Measurements from ENCODE around the gene INS. TPM values are rescaled to one million over a fixed set of nuclear protein-coding genes. Genes with fewer than 3 reads are reported as not detected.

The INS gene
- total RNA-seq, 1 donor from 2014 or later, result not detected

DNA sequence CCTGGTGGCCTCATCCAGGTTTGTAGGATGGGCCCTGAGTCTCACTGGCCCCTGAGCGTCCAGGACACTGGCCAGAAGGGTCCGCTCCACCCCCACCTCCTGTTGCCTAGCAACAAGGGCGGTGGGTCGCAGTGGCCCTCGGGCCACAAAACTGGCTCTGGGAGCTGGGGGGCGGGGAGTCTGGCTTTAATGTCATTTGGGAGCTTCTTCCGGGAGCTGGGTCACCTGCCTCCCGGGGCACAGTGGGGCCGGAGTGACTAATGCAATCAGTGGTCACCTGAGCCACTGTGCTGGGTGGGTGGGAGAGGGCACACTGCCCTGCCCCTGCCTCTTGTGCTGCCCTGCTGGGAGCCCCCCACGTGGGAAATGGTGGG, 8.0 kb upstream of the INS start:
- Histone ChIP-seq H3K79me2 (ENCODE audit: insufficient read depth, low read length) (no peaks in the 10 kb centered on the region), H3K27me3 (ENCODE audit: insufficient read depth, low read length) (no peaks in the 10 kb centered on the region), H3K4me1 (ENCODE audit: insufficient read depth, low read length) (no peaks in the 10 kb centered on the region), H3K4me2 (ENCODE audit: low read length) (no peak overlapping the region), H3K36me3 (ENCODE audit: insufficient read depth, low read length) (no peaks in the 10 kb centered on the region), H3K9me3 (ENCODE audit: insufficient read depth, low read depth, low read length) (no peaks in the 10 kb centered on the region), H3K4me3 (ENCODE audit: insufficient read depth, low read depth, low read length) (no peak overlapping the region), H3K9ac (ENCODE audit: low read length) (no peak overlapping the region), H3K27ac (ENCODE audit: low read depth, low read length) (no peak overlapping the region), H2AFZ (ENCODE audit: low read depth, low read length) (no peak overlapping the region), H4K20me1 (ENCODE audit: insufficient read depth, low read length) (no peaks in the 10 kb centered on the region)
- Mint-ChIP-seq H3K4me3 (ENCODE audit: unreplicated experiment) (no peak overlapping the region), H3K36me3 (ENCODE audit: low read depth, unreplicated experiment) (no peaks in the 10 kb centered on the region), H3K4me1 (ENCODE audit: low read depth, unreplicated experiment) (no peaks in the 10 kb centered on the region), H3K27me3 (ENCODE audit: low read depth, unreplicated experiment) (peaks cover 19% of the 10 kb centered on the region), H3K27ac (ENCODE audit: unreplicated experiment) (no peak overlapping the region), H3K9me3 (ENCODE audit: unreplicated experiment) (no peaks in the 10 kb centered on the region)
- TF ChIP-seq, protein P1, sequence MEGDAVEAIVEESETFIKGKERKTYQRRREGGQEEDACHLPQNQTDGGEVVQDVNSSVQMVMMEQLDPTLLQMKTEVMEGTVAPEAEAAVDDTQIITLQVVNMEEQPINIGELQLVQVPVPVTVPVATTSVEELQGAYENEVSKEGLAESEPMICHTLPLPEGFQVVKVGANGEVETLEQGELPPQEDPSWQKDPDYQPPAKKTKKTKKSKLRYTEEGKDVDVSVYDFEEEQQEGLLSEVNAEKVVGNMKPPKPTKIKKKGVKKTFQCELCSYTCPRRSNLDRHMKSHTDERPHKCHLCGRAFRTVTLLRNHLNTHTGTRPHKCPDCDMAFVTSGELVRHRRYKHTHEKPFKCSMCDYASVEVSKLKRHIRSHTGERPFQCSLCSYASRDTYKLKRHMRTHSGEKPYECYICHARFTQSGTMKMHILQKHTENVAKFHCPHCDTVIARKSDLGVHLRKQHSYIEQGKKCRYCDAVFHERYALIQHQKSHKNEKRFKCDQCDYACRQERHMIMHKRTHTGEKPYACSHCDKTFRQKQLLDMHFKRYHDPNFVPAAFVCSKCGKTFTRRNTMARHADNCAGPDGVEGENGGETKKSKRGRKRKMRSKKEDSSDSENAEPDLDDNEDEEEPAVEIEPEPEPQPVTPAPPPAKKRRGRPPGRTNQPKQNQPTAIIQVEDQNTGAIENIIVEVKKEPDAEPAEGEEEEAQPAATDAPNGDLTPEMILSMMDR (IDR thresholded peaks at IDR 0.05; ENCODE audit: insufficient read depth, low read depth, low read length), result no peak
- no peak for TF ChIP-seq EZH2 (IDR thresholded peaks at IDR 0.05; ENCODE audit: insufficient read depth, low read length)
- FAIRE-seq (no peak), DNase-seq (ENCODE audit: low read depth) (no peak)

DNA sequence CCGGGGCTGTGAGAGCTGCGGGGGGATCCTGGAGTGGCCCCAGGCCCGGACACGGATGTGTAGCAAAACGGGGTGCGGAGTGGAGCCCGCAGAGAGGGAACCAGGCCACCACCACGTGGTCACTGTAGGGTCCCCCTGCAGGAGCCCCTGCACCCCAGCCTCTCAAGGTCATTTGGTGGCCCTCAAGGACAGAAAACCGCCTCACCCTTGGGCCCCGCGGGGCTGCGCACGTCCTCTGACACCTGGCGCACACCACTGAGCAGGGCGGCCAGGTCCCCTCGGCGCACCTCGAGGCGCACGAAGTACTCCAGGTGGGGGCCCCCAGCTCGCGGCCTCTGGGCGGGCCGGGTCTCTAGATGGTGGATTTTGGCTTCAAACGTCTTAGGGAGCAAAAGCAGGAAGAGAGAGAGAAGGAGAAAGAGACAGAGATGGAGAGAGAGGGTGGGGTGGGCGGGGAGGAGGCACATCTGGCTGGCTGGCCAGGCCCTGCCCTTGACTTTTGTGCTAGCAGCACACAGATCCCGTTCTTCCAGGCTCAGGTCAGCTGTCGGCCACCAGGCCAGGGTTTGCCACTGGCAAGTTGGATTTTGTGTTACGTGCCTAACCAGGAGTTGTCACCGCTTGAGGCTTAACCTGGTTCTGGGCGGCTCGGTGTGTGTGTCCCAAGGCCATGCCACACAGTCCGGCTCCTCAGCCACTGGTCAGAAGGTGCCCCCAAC, 7.4 kb upstream of the INS start:
- Histone ChIP-seq H3K9me3 (ENCODE audit: insufficient read depth, low read depth, low read length) (no peaks in the 10 kb centered on the region), H4K20me1 (ENCODE audit: insufficient read depth, low read length) (no peaks in the 10 kb centered on the region), H3K79me2 (ENCODE audit: insufficient read depth, low read length) (no peaks in the 10 kb centered on the region), H2AFZ (ENCODE audit: low read depth, low read length) (no peak overlapping the region), H3K36me3 (ENCODE audit: insufficient read depth, low read length) (no peaks in the 10 kb centered on the region), H3K4me1 (ENCODE audit: insufficient read depth, low read length) (no peaks in the 10 kb centered on the region), H3K27me3 (ENCODE audit: insufficient read depth, low read length) (no peaks in the 10 kb centered on the region), H3K4me3 (ENCODE audit: insufficient read depth, low read depth, low read length) (no peak overlapping the region), H3K27ac (ENCODE audit: low read depth, low read length) (no peak overlapping the region), H3K9ac (ENCODE audit: low read length) (no peak overlapping the region), H3K4me2 (ENCODE audit: low read length) (no peak overlapping the region)
- Mint-ChIP-seq H3K27me3 (ENCODE audit: low read depth, unreplicated experiment) (peaks cover 21% of the 10 kb centered on the region), H3K9me3 (ENCODE audit: unreplicated experiment) (no peaks in the 10 kb centered on the region), H3K27ac (ENCODE audit: unreplicated experiment) (no peak overlapping the region), H3K4me1 (ENCODE audit: low read depth, unreplicated experiment) (no peaks in the 10 kb centered on the region), H3K4me3 (ENCODE audit: unreplicated experiment) (no peak overlapping the region), H3K36me3 (ENCODE audit: low read depth, unreplicated experiment) (no peaks in the 10 kb centered on the region)
- TF ChIP-seq EZH2 (IDR thresholded peaks at IDR 0.05; ENCODE audit: insufficient read depth, low read length), result no peak
- TF ChIP-seq, protein P1 (IDR thresholded peaks at IDR 0.05; ENCODE audit: insufficient read depth, low read depth, low read length), result no peak
- DNase-seq (ENCODE audit: low read depth) (no peak), FAIRE-seq (no peak)
